Subcutaneous adipose tissue (tissue), 4 donors: ENCODE data around the gene FAIM2. TPM values are rescaled to one million over a fixed set of nuclear protein-coding genes. Genes with fewer than 3 reads are reported as not detected.

Experiments
- CTCF ChIP-seq: fragments of 450-650 bp; IDR thresholded peaks from one replicate; pipeline ENCODE4 v1.5.1; 2016; ENCODE audit warnings: low read depth, mild to moderate bottlenecking, control low read depth, antibody characterized with exemption, moderate library complexity
- total RNA-seq, 4 donors: library from RNA; depleted of rRNA; stranded (reverse); fragments of >200 nt; gene quantifications; one replicate each; pipeline ENCODE4 v1.1.0, GENCODE V29; 2016

Gene FAIM2
- total RNA-seq, 4 donors from 2014 or later, result 1.2 TPM; not detected in 3

- TF ChIP-seq CTCF, result no peak
Observed at GRCh38 chr12:49838973-49839633, 64.6 kb downstream of the FAIM2 start.

- TF ChIP-seq CTCF, result no peak
Observed at GRCh38 chr12:49832836-49833421, 70.8 kb downstream of the FAIM2 start.

- no peak for TF ChIP-seq CTCF
Observed at GRCh38 chr12:49831717-49832116, 72.0 kb downstream of the FAIM2 start.

GRCh38 chr12:49828133-49829091, 75.3 kb downstream of the FAIM2 start, which contains the start of gene NCKAP5L:
NCKAP5L (minus strand) TSS chr12:49828413; CDS start chr12:49804044, 24,369 bp downstream.
- no peak for TF ChIP-seq CTCF

GRCh38 chr12:49827401-49828099, 76.2 kb downstream of the FAIM2 start:
- TF ChIP-seq CTCF, result no peak

- no peak for TF ChIP-seq CTCF
Observed at GRCh38 chr12:49827051-49827400, 76.7 kb downstream of the FAIM2 start.
